ENCODE results near the gene CPED1.

Gene CPED1

DNA sequence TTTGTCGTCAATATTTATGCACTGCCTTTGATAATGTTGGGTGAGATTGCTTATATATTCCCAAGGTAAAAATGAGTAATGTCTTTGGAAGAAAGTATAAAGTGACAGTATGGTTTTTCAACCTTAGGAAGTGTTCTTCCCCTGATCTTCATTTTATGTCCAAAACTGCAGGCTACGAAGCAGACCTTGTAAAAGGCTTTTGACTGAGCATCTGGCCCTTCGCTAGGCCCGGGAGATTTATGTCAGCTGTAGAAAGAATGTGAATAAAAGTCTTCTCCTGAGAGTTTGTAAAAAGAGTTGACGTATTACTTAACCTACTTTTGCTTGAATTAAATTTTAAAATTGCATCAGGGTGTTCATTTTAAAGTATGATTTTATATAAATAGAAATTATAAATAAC is 116.8 kb downstream of the CPED1 start:
- H3K27me3 ChIP-seq (replicated peaks in 2 of 5; ENCODE audit: control insufficient read depth in 4 of 5, insufficient read depth in 5 of 5, low read length in 4 of 5) = no peaks in the 10 kb centered on the region
- H3K9me3 ChIP-seq (ENCODE audit: control extremely low read depth in 1 of 5, control insufficient read depth in 4 of 5, insufficient read depth in 2 of 5, low read depth in 1 of 5, low read length in 4 of 5) = no peaks in the 10 kb centered on the region
- no peaks in the 10 kb centered on the region for H3K4me1 ChIP-seq (ENCODE audit: control extremely low read depth in 1 of 4, control insufficient read depth in 4 of 4, insufficient read depth in 4 of 4, low read length in 3 of 4)
- ChIA-PET POLR2A (no interaction called here), CTCF (interaction anchor here (1.6 kb wide), 1 partner anchor 14 kb away, joined by 3 read pairs; no protein-coding TSS in a partner anchor)
- H3K27ac ChIP-seq (ENCODE audit: insufficient read depth in 1 of 2, low read depth in 1 of 2, low read length in 2 of 2, poor library complexity in 1 of 2, severe bottlenecking in 2 of 2) = no peak overlapping the region
- H3K4me3 ChIP-seq (ENCODE audit: control insufficient read depth in 1 of 7, extremely low read depth in 1 of 7, insufficient read depth in 4 of 7, low read depth in 2 of 7, low read length in 6 of 7) = no peak overlapping the region
- no peak for DNase-seq
- peaks cover 0 to 1% (median 0%) of the 10 kb centered on the region in 4 experiments for H3K36me3 ChIP-seq (ENCODE audit: control insufficient read depth in 4 of 4, insufficient read depth in 4 of 4, low read length in 3 of 4)
- no CpG with 5 or more reads among the region's 5 CpGs for WGBS (ENCODE audit: insufficient coverage)

- CTCF ChIA-PET = interaction anchor here (0.7 to 2.4 kb wide), 16 partner anchors 10 to 319 kb away, joined by 3 to 19 read pairs (median 4); partner anchors contain the start of genes CPED1, ING3 and TSPAN12
- Histone ChIP-seq H3K36me3 (ENCODE audit: control insufficient read depth in 4 of 4, insufficient read depth in 4 of 4, low read length in 3 of 4) (no peaks in the 10 kb centered on the region), H3K27me3 (replicated peaks in 2 of 5; ENCODE audit: control insufficient read depth in 4 of 5, insufficient read depth in 5 of 5, low read length in 4 of 5) (no peaks in the 10 kb centered on the region), H3K4me3 (ENCODE audit: control insufficient read depth in 1 of 7, extremely low read depth in 1 of 7, insufficient read depth in 4 of 7, low read depth in 2 of 7, low read length in 6 of 7) (no peak overlapping the region), H3K27ac (ENCODE audit: insufficient read depth in 1 of 2, low read depth in 1 of 2, low read length in 2 of 2, poor library complexity in 1 of 2, severe bottlenecking in 2 of 2) (no peak overlapping the region), H3K9me3 (ENCODE audit: control extremely low read depth in 1 of 5, control insufficient read depth in 4 of 5, insufficient read depth in 2 of 5, low read depth in 1 of 5, low read length in 4 of 5) (no peaks in the 10 kb centered on the region), H3K4me1 (ENCODE audit: control extremely low read depth in 1 of 4, control insufficient read depth in 4 of 4, insufficient read depth in 4 of 4, low read length in 3 of 4) (no peaks in the 10 kb centered on the region)
- POLR2A ChIA-PET = no interaction called here
- WGBS (ENCODE audit: insufficient coverage) = no CpG with 5 or more reads among the region's 1 CpG
- peak; percentile 59 to 80 (median 73) for DNase-seq
Observed at GRCh38 chr7:121107923-121108498, 119.5 kb downstream of the CPED1 start.

DNA sequence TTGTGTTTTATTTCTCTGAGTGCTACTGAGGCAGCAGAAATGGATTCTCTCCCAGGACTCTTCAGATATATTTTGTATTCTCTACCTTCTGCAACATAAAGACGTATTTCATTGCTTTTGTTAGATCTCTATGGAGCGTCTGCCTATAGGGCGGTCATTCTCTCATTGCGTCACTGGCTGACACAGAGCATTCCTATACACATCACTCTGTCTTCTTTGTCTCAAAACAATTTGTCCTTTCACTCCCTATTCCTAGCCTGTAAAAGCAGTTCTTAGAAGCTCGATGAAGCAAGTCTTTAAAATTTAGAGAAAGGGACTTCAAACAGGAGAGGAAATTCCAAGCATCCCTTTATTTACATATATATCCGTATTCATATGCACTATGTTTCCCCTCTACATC is 120.6 kb downstream of the CPED1 start:
- Histone ChIP-seq H3K27ac (ENCODE audit: insufficient read depth in 1 of 2, low read depth in 1 of 2, low read length in 2 of 2, poor library complexity in 1 of 2, severe bottlenecking in 2 of 2) (no peak overlapping the region), H3K4me1 (ENCODE audit: control extremely low read depth in 1 of 4, control insufficient read depth in 4 of 4, insufficient read depth in 4 of 4, low read length in 3 of 4) (no peaks in the 10 kb centered on the region), H3K4me3 (ENCODE audit: control insufficient read depth in 1 of 7, extremely low read depth in 1 of 7, insufficient read depth in 4 of 7, low read depth in 2 of 7, low read length in 6 of 7) (no peak overlapping the region), H3K36me3 (ENCODE audit: control insufficient read depth in 4 of 4, insufficient read depth in 4 of 4, low read length in 3 of 4) (no peaks in the 10 kb centered on the region), H3K27me3 (replicated peaks in 2 of 5; ENCODE audit: control insufficient read depth in 4 of 5, insufficient read depth in 5 of 5, low read length in 4 of 5) (no peaks in the 10 kb centered on the region), H3K9me3 (ENCODE audit: control extremely low read depth in 1 of 5, control insufficient read depth in 4 of 5, insufficient read depth in 2 of 5, low read depth in 1 of 5, low read length in 4 of 5) (no peaks in the 10 kb centered on the region)
- ChIA-PET POLR2A (no interaction called here), CTCF (interaction anchor here (1.4 to 2.4 kb wide), 6 partner anchors 33 to 317 kb away, joined by 3 to 19 read pairs (median 6); partner anchors contain the start of gene ING3)
- DNase-seq = no peak
- 96% methylated on average over 4 of the region's 6 CpGs for WGBS (ENCODE audit: insufficient coverage)

- ChIA-PET CTCF (no interaction called here), POLR2A (no interaction called here)
- no peak overlapping the region for H3K27ac ChIP-seq (ENCODE audit: insufficient read depth in 1 of 2, low read depth in 1 of 2, low read length in 2 of 2, poor library complexity in 1 of 2, severe bottlenecking in 2 of 2)
- no peaks in the 10 kb centered on the region for H3K9me3 ChIP-seq (ENCODE audit: control extremely low read depth in 1 of 5, control insufficient read depth in 4 of 5, insufficient read depth in 2 of 5, low read depth in 1 of 5, low read length in 4 of 5)
- H3K4me3 ChIP-seq (ENCODE audit: control insufficient read depth in 1 of 7, extremely low read depth in 1 of 7, insufficient read depth in 4 of 7, low read depth in 2 of 7, low read length in 6 of 7) = no peak overlapping the region
- no peak for DNase-seq
- H3K4me1 ChIP-seq (ENCODE audit: control extremely low read depth in 1 of 4, control insufficient read depth in 4 of 4, insufficient read depth in 4 of 4, low read length in 3 of 4) = no peaks in the 10 kb centered on the region
- H3K36me3 ChIP-seq (ENCODE audit: control insufficient read depth in 4 of 4, insufficient read depth in 4 of 4, low read length in 3 of 4) = no peaks in the 10 kb centered on the region
- no peaks in the 10 kb centered on the region for H3K27me3 ChIP-seq (replicated peaks in 2 of 5; ENCODE audit: control insufficient read depth in 4 of 5, insufficient read depth in 5 of 5, low read length in 4 of 5)
Observed at GRCh38 chr7:121113288-121113687, 124.8 kb downstream of the CPED1 start.

DNA sequence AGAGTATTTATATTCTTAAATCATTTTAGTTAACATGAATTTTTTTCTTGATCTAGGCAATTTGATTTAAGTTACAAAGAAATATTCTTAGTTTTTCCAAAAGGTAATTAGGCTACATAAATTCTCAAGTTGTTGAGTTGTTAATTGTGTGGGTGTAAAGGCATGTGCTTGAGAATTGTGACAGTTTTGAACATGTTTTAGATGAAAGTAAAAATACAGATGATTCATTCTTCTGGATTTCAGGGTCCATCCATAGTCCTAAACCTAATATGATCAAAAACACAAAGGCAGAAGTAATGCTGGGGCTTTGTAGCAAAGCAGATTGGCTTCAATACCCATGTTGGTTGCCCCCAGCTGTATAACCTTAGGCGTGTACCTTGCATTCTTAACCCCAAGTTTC is 127.9 kb downstream of the CPED1 start:
- no CpG with 5 or more reads among the region's 1 CpG for WGBS (ENCODE audit: insufficient coverage)
- CTCF ChIA-PET = no interaction called here

GRCh38 chr7:121119047-121119446 is 130.5 kb downstream of the CPED1 start:
- ChIA-PET CTCF (interaction anchor here (0.7 to 0.9 kb wide), 2 partner anchors 328 to 875 kb away, joined by 3 read pairs; no protein-coding TSS in a partner anchor), POLR2A (no interaction called here)
- Histone ChIP-seq H3K27me3 (replicated peaks in 2 of 5; ENCODE audit: control insufficient read depth in 4 of 5, insufficient read depth in 5 of 5, low read length in 4 of 5) (no peaks in the 10 kb centered on the region), H3K4me3 (ENCODE audit: control insufficient read depth in 1 of 7, extremely low read depth in 1 of 7, insufficient read depth in 4 of 7, low read depth in 2 of 7, low read length in 6 of 7) (no peak overlapping the region), H3K9me3 (ENCODE audit: control extremely low read depth in 1 of 5, control insufficient read depth in 4 of 5, insufficient read depth in 2 of 5, low read depth in 1 of 5, low read length in 4 of 5) (peaks cover 0 to 2% (median 0%) of the 10 kb centered on the region in 5 experiments), H3K27ac (ENCODE audit: insufficient read depth in 1 of 2, low read depth in 1 of 2, low read length in 2 of 2, poor library complexity in 1 of 2, severe bottlenecking in 2 of 2) (no peak overlapping the region), H3K36me3 (ENCODE audit: control insufficient read depth in 4 of 4, insufficient read depth in 4 of 4, low read length in 3 of 4) (no peaks in the 10 kb centered on the region), H3K4me1 (ENCODE audit: control extremely low read depth in 1 of 4, control insufficient read depth in 4 of 4, insufficient read depth in 4 of 4, low read length in 3 of 4) (no peaks in the 10 kb centered on the region)
- 93% methylated on average over 4 of the region's 9 CpGs for WGBS (ENCODE audit: insufficient coverage)
- DNase-seq = no peak

More for the DNA sequence above, 127.9 kb downstream of the CPED1 start:
- Histone ChIP-seq H3K4me3 (ENCODE audit: control insufficient read depth in 1 of 7, extremely low read depth in 1 of 7, insufficient read depth in 4 of 7, low read depth in 2 of 7, low read length in 6 of 7) (no peak overlapping the region), H3K4me1 (ENCODE audit: control extremely low read depth in 1 of 4, control insufficient read depth in 4 of 4, insufficient read depth in 4 of 4, low read length in 3 of 4) (no peaks in the 10 kb centered on the region), H3K36me3 (ENCODE audit: control insufficient read depth in 4 of 4, insufficient read depth in 4 of 4, low read length in 3 of 4) (no peaks in the 10 kb centered on the region), H3K9me3 (ENCODE audit: control extremely low read depth in 1 of 5, control insufficient read depth in 4 of 5, insufficient read depth in 2 of 5, low read depth in 1 of 5, low read length in 4 of 5) (peaks cover 0 to 2% (median 0%) of the 10 kb centered on the region in 5 experiments), H3K27me3 (replicated peaks in 2 of 5; ENCODE audit: control insufficient read depth in 4 of 5, insufficient read depth in 5 of 5, low read length in 4 of 5) (no peaks in the 10 kb centered on the region), H3K27ac (ENCODE audit: insufficient read depth in 1 of 2, low read depth in 1 of 2, low read length in 2 of 2, poor library complexity in 1 of 2, severe bottlenecking in 2 of 2) (no peak overlapping the region)
- no peak for DNase-seq
- POLR2A ChIA-PET = no interaction called here

- CTCF ChIA-PET = no interaction called here
- H3K27me3 ChIP-seq (replicated peaks in 2 of 5; ENCODE audit: control insufficient read depth in 4 of 5, insufficient read depth in 5 of 5, low read length in 4 of 5) = no peaks in the 10 kb centered on the region
- WGBS (ENCODE audit: insufficient coverage) = no CpG with 5 or more reads among the region's 2 CpGs
- POLR2A ChIA-PET = no interaction called here
- H3K27ac ChIP-seq (ENCODE audit: insufficient read depth in 1 of 2, low read depth in 1 of 2, low read length in 2 of 2, poor library complexity in 1 of 2, severe bottlenecking in 2 of 2) = no peak overlapping the region
- peaks cover 0 to 2% (median 0%) of the 10 kb centered on the region in 5 experiments for H3K9me3 ChIP-seq (ENCODE audit: control extremely low read depth in 1 of 5, control insufficient read depth in 4 of 5, insufficient read depth in 2 of 5, low read depth in 1 of 5, low read length in 4 of 5)
- H3K4me1 ChIP-seq (ENCODE audit: control extremely low read depth in 1 of 4, control insufficient read depth in 4 of 4, insufficient read depth in 4 of 4, low read length in 3 of 4) = no peaks in the 10 kb centered on the region
- H3K4me3 ChIP-seq (ENCODE audit: control insufficient read depth in 1 of 7, extremely low read depth in 1 of 7, insufficient read depth in 4 of 7, low read depth in 2 of 7, low read length in 6 of 7) = no peak overlapping the region
- peaks cover 0 to 9% (median 0%) of the 10 kb centered on the region in 4 experiments for H3K36me3 ChIP-seq (ENCODE audit: control insufficient read depth in 4 of 4, insufficient read depth in 4 of 4, low read length in 3 of 4)
- DNase-seq = no peak
Observed at GRCh38 chr7:121123032-121123431, 134.5 kb downstream of the CPED1 start.
